HG03378 (cell line): ENCODE results near the gene ODC1.

Source experiments
- ATAC-seq: cut with Tn5 transposase; IDR thresholded peaks from one replicate; pipeline ENCODE4 v1.9.1; 2021; ENCODE audit warnings: mild to moderate bottlenecking, moderate library complexity; ENCODE audit not compliant: unreplicated experiment

Gene ODC1

DNA sequence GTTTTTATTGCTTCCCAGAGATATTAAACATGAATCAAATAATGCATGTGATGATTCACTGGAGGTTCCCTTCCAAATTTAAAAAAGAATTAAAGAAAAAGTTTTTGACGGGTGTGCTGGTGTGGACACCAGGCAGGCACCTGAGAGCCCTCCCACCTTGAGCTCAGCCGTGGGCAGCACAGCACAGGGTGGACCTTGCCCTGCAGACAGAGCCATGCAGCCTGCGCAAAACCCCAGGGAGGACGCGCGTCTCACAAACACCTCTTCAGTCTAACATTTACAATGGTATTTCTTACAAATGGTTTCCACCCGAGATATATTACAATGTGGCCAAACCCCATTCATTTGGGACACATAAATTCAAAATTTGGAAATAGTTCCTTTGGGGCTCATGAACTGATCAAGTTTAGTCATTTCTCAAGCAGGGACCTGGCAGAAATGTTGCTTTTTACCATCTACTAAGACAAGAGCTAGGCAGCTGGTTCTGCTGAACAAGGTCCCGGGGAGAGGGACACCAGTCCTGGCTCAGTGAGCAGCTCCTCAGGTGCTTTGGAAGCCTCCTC, 45.4 kb downstream of the ODC1 start:
- ATAC-seq: no peak

DNA sequence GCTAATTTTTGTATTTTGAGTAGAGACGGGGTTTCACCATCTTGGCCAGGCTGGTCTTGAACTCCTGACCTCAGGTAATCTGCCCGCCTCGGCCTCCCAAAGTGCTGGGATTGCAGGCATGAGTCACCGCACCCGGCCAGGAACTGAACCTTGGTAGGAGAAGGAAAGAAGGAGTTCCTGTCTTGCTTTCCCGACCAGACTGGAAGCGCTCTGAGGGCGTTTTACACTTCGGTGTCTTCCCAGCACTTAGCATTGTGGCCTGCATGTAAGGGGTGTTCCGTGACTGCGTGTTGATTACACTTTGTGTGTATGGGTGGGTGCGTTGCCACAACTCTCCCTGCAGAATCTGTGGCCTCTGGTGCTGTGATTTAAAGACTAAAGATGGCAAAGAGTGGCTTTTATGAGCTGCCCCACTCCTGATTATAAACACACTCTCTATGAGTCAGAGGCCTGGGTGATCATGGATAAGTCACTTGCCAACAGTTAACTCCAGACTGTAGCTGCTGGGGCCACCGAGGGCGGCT, 46.0 kb downstream of the ODC1 start:
- no peak for ATAC-seq

DNA sequence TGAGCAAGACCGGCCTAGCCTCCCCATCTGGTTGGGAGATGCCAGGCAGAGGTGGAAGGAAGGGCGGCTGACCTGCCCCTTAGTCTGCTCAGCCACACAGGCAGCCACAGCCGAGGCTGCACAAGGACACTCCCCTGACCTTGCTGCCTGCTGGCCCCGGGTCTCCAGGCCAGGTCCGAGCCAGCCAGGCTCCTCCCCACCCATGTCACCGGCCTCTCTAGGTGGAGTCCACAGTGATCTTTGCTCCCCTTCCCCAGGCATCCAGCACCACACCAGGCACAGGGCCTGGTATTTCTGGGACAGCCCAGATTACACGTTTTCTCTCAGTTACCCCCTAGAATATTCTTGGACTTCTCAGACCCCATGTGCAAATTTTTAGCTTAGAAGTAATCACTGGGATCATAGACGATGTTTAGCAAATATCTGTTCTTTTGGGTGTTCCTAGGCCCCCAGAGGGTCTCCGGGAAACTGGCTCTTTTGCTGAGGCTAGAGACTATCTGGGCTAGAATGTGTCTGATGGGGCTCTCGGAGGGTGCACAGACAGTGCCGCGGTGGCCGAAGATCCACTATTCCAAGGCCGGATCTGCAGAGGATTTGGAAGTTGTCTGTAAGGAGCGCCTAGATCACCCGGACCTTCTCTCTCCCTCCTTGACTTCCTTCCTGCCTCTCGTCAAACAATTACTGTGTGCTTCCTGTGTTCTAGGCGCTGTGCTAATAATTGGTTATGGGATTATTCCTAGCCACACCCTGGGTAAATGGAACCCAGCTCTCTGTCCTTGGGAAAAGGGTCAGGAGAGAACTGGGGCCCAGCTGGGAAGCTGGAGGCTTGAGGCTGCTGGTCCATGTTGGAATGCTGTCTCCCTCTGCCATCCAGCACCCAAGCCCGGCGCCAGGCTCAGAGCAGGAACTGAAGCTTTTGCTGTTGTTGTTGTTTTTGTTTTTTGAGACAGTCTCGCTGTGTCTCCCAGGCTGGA, 46.9 kb downstream of the ODC1 start:
- no peak for ATAC-seq

DNA sequence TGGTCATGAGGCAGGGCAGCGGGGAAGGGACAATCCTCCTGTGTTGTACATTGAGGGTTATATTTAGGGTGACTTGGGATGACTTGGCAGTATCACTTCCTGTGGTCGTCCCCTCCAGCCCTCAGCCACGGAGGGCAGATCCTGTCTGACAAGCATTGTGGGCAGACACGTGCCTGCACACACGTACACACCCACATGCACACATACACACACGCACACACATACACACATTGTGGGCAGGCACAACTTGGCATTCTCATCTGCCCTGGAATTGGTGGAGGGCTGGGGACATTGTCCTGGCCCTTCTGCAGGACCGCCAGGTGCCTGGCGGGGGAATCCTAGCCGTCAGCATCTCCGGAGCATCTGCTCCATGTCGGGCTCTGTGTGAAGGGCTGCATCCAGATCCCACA, 47.6 kb downstream of the ODC1 start:
- ATAC-seq: no peak

DNA sequence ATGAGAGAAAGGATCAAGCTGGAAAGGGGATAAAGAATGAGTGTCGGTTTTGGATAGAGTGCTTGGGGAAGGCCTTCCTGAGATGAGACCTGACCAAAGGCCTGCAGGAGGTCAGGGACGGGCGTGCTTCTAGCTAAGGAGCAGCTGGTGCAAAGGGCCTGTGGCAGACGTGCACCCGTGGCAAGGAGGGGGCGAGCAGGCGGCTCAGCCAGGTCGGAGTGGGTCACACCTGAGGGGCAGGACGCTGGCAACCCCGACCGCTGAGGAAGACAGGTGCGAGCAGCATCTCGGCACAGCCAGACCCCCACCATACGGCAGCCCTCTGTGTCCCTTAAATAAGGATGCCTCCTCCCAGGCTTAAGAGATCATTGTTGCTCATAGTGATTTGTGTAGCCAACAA, 48.1 kb downstream of the ODC1 start:
- no peak for ATAC-seq

DNA sequence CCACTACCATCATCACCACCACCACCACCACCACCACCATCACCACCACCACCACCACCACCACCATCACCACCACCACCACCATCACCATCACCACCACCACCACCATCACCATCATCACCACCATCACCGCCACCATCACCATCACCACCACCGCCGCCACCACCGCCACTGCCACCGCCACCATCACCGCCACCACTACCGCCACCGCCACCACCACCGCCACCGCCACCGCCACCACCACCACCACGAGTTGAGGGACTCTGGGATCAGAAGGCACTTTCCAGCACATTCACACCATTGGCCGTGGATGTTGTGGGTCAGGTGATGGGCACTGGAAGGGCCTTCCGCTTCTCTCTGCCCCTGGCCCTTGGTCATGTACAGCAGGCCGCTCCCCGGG, 48.8 kb downstream of the ODC1 start:
- no peak for ATAC-seq

DNA sequence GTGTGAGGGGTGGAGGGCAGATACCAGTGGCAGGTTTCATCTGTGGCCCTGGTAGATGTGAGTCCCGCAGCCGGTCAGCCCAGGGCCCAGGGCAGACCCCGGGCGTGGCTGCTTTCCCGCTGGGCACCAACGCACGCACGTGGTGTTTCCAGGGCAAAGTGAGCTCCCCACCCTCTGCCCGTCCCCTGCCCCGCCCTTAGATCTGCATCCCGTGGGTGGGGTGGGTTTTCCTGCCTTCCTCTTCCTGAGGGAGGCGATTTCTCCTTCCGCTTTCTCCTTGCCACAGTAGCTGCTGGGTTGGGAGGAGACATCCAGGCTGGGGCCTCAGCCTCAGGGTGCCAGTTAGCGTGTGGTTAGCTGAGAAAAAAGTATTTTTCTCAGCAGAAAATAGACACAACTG, 49.6 kb downstream of the ODC1 start:
- no peak for ATAC-seq

DNA sequence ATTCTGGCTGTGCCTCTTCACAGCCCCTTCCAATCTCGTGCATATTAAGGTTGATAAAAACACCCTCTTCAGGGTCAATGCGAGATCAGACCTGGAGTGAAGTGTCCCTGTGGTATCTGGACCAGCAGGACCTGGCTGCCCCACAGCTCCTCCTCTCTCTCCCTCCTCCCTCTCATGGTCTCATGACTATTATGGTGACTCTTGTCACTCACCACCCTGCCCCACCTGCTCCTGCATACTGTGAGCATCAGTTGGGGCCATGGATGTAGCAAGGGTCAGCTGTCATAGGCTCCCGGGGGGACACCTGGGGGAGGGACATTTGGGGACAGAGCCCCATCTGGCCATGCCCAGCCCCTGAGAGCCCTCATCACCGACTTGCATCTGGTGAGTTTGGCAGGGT, 50.2 kb downstream of the ODC1 start:
- ATAC-seq: no peak

DNA sequence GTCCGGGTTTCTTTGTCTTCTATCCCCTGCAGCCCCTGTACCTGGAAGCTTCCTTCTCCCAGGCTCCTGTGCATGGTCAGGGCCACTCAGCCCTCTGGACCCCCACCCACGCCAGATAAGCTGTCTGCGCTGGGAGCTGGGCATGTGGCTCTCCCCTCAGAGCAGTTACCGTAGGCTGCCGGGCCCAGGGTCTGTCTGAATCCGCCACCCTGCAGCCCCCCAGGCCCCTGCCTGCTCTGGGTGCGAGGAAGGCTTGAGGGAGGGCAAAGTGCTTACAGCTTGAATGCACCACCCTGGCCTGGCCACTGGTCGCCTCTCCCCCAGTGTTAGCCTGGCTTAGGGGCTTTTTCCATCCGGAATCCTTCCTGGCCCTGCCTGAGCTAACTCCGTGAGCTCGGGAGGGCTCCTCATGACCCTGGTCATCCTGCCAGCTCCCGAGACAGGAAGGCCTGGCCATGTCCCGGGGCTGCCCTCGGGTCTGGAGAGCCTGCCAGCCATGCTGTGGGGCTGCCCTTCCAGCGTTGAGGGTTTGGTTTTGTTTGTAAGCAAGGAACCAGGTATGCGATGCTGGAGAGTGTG, 50.7 kb downstream of the ODC1 start:
- no peak for ATAC-seq

DNA sequence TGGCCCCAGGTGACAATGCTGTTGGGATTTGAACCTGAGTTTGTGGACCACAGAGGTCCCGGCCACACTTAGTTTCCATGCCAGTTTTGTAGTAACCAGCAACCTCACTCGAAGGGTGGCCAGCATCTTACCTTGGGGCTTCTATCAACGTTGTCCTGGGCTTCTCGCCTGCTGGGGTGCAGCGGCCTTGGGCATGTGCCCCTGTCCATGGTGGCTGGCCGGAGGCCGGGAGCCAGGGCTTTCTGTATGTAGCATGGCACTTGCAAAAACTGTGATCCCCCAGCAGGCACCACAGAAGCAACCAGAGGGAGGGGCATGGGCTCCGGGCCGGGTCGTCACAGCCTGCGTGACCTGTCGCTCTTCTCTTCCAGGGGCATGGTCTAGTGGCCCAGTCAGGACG, 51.7 kb downstream of the ODC1 start:
- ATAC-seq: no peak

DNA sequence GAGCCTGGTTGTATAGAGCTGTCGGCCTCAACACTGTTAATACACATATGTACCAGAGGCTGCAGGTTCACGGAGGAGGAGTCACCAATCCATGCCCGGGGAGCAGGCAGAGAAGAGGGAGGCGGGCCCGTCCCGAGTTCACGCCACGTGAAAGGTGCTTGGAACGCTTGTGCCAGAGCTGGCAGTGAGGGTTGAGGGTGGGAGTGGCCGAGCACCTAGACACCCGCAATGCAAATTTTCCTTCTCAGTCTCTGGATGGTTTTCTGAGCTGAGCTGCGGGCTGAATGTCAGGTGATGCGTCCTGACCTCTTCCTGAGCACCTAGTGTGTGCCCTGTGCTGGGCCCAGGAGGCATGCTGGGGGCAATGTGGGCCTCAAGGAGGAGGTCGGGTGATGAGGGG, 52.2 kb downstream of the ODC1 start:
- ATAC-seq: no peak

DNA sequence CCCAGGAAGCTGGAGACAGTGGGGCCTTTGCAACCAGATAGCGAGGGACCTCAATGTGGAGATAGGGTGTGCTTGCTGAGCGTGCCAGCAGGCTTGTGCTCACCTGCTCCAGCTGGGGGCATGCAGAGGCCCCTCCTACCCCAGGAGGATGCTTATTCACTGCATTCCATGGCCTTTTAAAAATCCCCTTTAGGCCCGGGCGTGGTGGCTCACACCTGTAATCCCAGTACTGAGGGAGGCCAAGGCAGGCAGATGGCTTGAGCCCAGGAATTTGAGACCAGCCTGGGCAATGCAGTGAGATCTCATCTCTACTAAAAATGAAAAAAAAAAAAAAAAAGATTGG, 54.5 kb downstream of the ODC1 start:
- ATAC-seq: no peak

DNA sequence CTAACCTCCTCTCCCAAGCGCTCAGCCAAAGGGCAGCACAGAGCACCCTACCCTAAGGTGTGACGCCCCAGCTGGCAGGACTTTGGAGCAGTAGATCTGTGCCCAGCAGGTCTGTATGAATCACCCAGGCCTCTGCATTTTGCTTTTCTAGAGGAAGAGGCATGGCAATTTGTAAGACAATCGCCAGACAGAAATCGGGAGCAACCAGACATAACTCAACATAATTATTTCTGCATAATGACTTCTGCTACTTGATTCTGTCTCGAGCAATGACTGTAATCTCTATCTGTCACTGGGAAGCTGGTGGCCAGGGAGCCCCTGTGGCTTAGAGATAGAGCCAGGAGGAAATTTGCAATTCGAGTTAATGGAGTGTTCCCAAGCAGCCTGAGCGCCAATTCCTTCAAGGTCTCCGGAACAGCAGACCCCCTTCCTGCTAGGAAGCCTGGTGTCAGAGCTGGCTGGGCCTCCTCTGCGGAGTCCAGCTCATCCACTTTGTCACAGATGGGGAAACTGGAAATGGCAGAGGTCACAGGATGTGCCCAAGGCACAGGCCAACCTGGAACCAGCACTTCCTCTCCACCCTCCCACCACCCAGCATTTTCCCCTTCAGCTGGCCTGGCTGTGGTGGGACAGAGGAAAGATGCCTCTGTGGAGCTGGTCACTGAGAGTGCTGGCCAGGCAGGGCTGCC, 55.0 kb downstream of the ODC1 start:
- ATAC-seq: no peak

DNA sequence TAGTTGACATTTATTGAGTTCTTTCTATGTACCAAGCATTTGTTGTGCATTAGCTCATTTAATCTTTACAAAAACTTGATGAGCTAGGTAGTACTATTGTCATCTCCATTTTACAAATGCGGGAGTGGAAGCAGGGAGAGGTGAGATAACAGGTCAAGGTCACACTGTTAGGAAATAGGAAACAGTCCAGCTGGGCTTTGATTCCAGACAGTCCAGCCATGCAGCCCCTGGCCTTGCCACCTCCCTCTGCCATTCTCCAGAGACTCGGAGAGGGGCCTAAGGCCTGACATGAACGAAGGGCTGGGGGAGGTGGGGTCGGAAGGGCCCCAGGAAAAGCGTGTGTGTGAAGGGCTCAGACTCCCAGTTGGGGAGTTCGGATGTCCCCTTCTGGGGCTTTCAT, 55.6 kb downstream of the ODC1 start:
- no peak for ATAC-seq

DNA sequence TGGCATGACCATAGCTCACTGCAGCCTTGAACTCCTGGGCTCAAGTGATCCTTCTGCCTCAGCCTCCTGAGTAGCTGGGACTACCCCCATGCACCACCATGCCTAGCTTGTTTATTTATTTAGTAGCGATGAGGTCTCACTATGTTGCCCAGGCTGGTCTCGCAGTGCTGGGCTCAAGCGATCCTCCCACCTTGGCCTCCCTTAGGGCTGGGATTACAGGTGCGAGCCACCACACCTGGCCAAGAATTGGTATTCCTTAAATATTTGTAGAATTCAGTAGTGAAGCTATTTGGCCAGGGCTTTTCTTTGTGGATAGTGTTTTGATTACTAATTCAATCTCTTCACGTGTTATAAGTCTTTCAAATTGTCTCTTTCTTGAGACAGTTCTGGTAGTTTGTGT, 56.0 kb downstream of the ODC1 start:
- no peak for ATAC-seq

DNA sequence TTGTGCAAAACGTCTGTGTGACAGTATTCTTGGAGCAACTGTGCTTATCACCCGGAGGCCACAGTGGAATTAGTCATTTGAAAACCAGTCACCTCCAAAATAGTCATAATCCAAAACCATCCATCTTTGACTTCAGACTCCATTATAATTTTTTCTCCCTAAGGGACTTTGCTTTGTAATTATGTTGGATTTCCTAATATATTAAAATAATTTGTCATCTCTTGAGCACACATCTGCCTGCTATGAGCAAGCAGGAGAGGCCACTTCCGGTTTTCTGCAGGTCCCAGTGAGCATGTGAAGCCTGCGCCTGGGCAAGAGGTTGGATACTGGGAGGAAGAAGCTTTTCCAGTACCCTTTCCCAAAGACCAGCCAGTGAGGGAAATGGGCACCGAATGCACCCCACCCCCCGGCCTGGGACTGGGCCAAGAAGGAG, 57.7 kb downstream of the ODC1 start:
- ATAC-seq: no peak
